GM12878 (cell line): ENCODE results near the gene NCAPD2. TPM values are rescaled to one million over a fixed set of nuclear protein-coding genes. Genes with fewer than 3 reads are reported as not detected.

ENCODE experiments used
- BCLAF1 ChIP-seq: fragments of 450-650 bp; IDR thresholded peaks from 2 replicates; pipeline ENCODE4 v1.6.1; 2017; ENCODE audit warnings: antibody characterized with exemption, mild to moderate bottlenecking, moderate library complexity
- BHLHE40 ChIP-seq, 2 experiments: fragments of 450-650 bp in 1 of 2; IDR thresholded peaks; 2 replicates each; pipeline ENCODE4 v1.6.1; 2011 to 2017; ENCODE audit warnings: low read depth in 2 of 2, borderline replicate concordance in 1 of 2, improper control_type of control experiment in 1 of 2, low read length in 1 of 2, mild to moderate bottlenecking in 1 of 2
- E2F4 ChIP-seq: IDR thresholded peaks from 2 replicates; pipeline ENCODE4 v1.6.1; 2012; ENCODE audit warnings: low read depth, low read length, improper control_type of control experiment
- HDAC6 ChIP-seq: fragments of 200-600 bp; sonication (generic); IDR thresholded peaks from one replicate; pipeline ENCODE4 v1.8.0; 2017; ENCODE audit warnings: antibody characterized with exemption; ENCODE audit not compliant: unreplicated experiment
- IRF5 ChIP-seq: fragments of 450-650 bp; IDR thresholded peaks from 2 replicates; pipeline ENCODE4 v1.6.1; 2017; ENCODE audit warnings: borderline replicate concordance
- JUNB ChIP-seq: IDR thresholded peaks from 2 replicates; pipeline ENCODE4 v1.6.1; 2016; ENCODE audit warnings: antibody characterized with exemption, mild to moderate bottlenecking
- NFYA ChIP-seq: IDR thresholded peaks from 2 replicates; pipeline ENCODE4 v1.6.1; 2011; ENCODE audit warnings: low read depth, mild to moderate bottlenecking, low read length, improper control_type of control experiment, borderline replicate concordance
- NR2C1 ChIP-seq: fragments of 450-650 bp; IDR thresholded peaks from 2 replicates; pipeline ENCODE4 v1.6.1; 2017; ENCODE audit warnings: antibody characterized with exemption, mild to moderate bottlenecking, moderate library complexity
- PRDM15 ChIP-seq: fragments of 450-650 bp; formaldehyde crosslinking; IDR thresholded peaks from 2 replicates; pipeline ENCODE4 v1.4.0; 2020; ENCODE audit warnings: mild to moderate bottlenecking, moderate library complexity
- RELA ChIP-seq: fragments of 450-650 bp; IDR thresholded peaks from 2 replicates; pipeline ENCODE4 v1.8.0; 2014; ENCODE audit warnings: borderline replicate concordance; ENCODE audit not compliant: partially characterized antibody
- SREBF2 ChIP-seq: IDR thresholded peaks from 2 replicates; pipeline ENCODE4 v1.6.1; 2012; ENCODE audit warnings: mild to moderate bottlenecking, low read length
- SRF ChIP-seq, 2 experiments: IDR thresholded peaks; 2 replicates each; pipeline ENCODE4 v1.6.1; 2011; ENCODE audit warnings: low read depth in 2 of 2, low read length in 2 of 2, mild to moderate bottlenecking in 1 of 2, moderate library complexity in 1 of 2
- TCF7 ChIP-seq: IDR thresholded peaks from 2 replicates; pipeline ENCODE4 v1.6.1; 2014; ENCODE audit warnings: antibody characterized with exemption, borderline replicate concordance
- ZBTB11 ChIP-seq: fragments of 450-650 bp; formaldehyde crosslinking; IDR thresholded peaks from 2 replicates; pipeline ENCODE4 v1.5.0; 2022; ENCODE audit warnings: mild to moderate bottlenecking, missing genetic modification characterization
- ZNF207 ChIP-seq: fragments of 450-650 bp; IDR thresholded peaks from 2 replicates; pipeline ENCODE4 v1.6.1; 2014; ENCODE audit warnings: antibody characterized with exemption, mild to moderate bottlenecking, borderline replicate concordance
- polyA plus RNA-seq, 11 experiments: library from polyadenylated mRNA; depleted of rRNA in 4 of 11; unstranded in 6 of 11; stranded (reverse) in 5 of 11; fragments of >200 nt; fragmentation: Nextera tagmentation in 4 of 11; fragmentation: Illumina TruSeq in 1 of 11; extraction: Ambion mirVana in 4 of 11; extraction: Trizol in 1 of 11; gene quantifications; 1 replicate in 1 of 11; 2 replicates in 10 of 11; pipeline versions ENCODE4 v1.2.1 to v1.2.3, GENCODE V29; 2011 to 2016; ENCODE audit warnings: inconsistent platforms in 2 of 11, missing spikeins in 2 of 11, low read depth in 1 of 11
- total RNA-seq, 4 experiments: library from RNA; depleted of rRNA in 3 of 4; stranded (reverse); fragments of >200 nt in 3 of 4; fragmentation: Illumina TruSeq in 1 of 4; extraction: Trizol in 1 of 4; gene quantifications; 2 replicates each; pipeline versions ENCODE4 v1.2.1 to v1.2.3, GENCODE V29; 2013 to 2021

NCAPD2 gene
- total and polyA plus RNA-seq, 10 of the 15 experiments (the other 5 are each of a cell fraction or from before 2014, with no cell fraction given), result 24.2 to 160 (median 110) TPM

GRCh38 chr12:6533923-6534694 is 40.2 kb downstream of the NCAPD2 start, which contains the start of gene GAPDH (continued):
- peak; percentile 59 for TF ChIP-seq RELA
- 0 out of 2 replicates have a peak, but pooled peaks have one; percentile 52 for TF ChIP-seq NR2C1
- TF ChIP-seq BHLHE40 (IDR thresholded peaks at IDR 0.05; ENCODE audit: borderline replicate concordance in 1 of 2, low read depth in 2 of 2, low read length in 1 of 2), result peak; percentile 78 to 84
- no peak for TF ChIP-seq NFYA
- TF ChIP-seq E2F4, result peak; percentile 61; the same call in 1 of the 2 replicates
- no peak for TF ChIP-seq ZBTB11 (CRISPR knock-in tag)
- no peak; the same call in 1 of the 2 replicates for TF ChIP-seq BCLAF1
- TF ChIP-seq ZNF207, result no peak; the same call in none of the 2 replicates
- TF ChIP-seq PRDM15, result no peak
- peak in 1 of 2 experiments; percentile 53; a peak in 1 of 4 replicates for TF ChIP-seq SRF (IDR thresholded peaks at IDR 0.05; ENCODE audit: low read depth in 2 of 2, low read length in 2 of 2)
- no peak for TF ChIP-seq TCF7
- TF ChIP-seq IRF5, result no peak
- 0 out of 2 replicates have a peak, but pooled peaks have one; percentile 16 for TF ChIP-seq JUNB
- TF ChIP-seq HDAC6, result peak; percentile 73
- TF ChIP-seq SREBF2, result no peak
